Upper lobe of left lung (tissue), 6 donors: ENCODE data around the gene TTLL12. TPM values are rescaled to one million over a fixed set of nuclear protein-coding genes. Genes with fewer than 3 reads are reported as not detected.

Experiments
- ATAC-seq, 2 donors: fragments of 200-7000 bp; cut with Tn5 transposase; one replicate each; pipeline ENCODE4 v1.9.1; 2022; ENCODE audit warnings: mild to moderate bottlenecking in 2 of 2, moderate library complexity in 2 of 2; ENCODE audit not compliant: low FRiP score in 2 of 2
- DNase-seq, 2 donors: peaks; one replicate each; pipeline ENCODE4 v3.0.0-alpha.2; 2019 to 2020
- H3K27ac ChIP-seq, 4 donors: fragments of 200-600 bp; sonication (generic); one replicate each; pipeline ENCODE4 v1.5.1; 2016 to 2019
- H3K27me3 ChIP-seq, 4 donors: fragments of 200-600 bp; sonication (generic); one replicate each; pipeline ENCODE4 v1.5.1; 2017 to 2019
- H3K36me3 ChIP-seq, 4 donors: fragments of 200-600 bp; sonication (generic); one replicate each; pipeline ENCODE4 v1.5.1; 2016 to 2019
- H3K4me1 ChIP-seq, 4 donors: fragments of 200-600 bp; sonication (generic); one replicate each; pipeline ENCODE4 v1.5.1; 2018 to 2019
- H3K4me3 ChIP-seq, 4 donors: fragments of 200-600 bp; sonication (generic); one replicate each; pipeline ENCODE4 v1.5.1; 2017 to 2019; ENCODE audit warnings: mild to moderate bottlenecking in 2 of 4, moderate library complexity in 1 of 4
- H3K9me3 ChIP-seq, 4 donors: fragments of 200-600 bp; sonication (generic); one replicate each; pipeline ENCODE4 v1.5.1; 2018 to 2019
- EP300 ChIP-seq, 4 donors: sonication (generic); formaldehyde crosslinking; IDR thresholded peaks; one replicate each; pipeline ENCODE4 v1.5.1; 2017; ENCODE audit warnings: antibody characterized with exemption in 4 of 4, control low read depth in 2 of 4
- POLR2A ChIP-seq, 4 donors: fragments of 450-650 bp; IDR thresholded peaks; one replicate each; pipeline ENCODE4 v1.5.1; 2016 to 2017; ENCODE audit warnings: antibody characterized with exemption in 4 of 4, mild to moderate bottlenecking in 2 of 4
- POLR2AphosphoS5 ChIP-seq, 2 donors: sonication (generic); formaldehyde crosslinking; IDR thresholded peaks; one replicate each; pipeline ENCODE4 v1.5.1; 2017; ENCODE audit warnings: antibody characterized with exemption in 2 of 2
- WGBS, 2 donors: methylation state at CpG; one replicate each; pipeline ENCODE4 v1.1.5; 2017 to 2018; 5-methylcytosine and 5-hydroxymethylcytosine counted together
- total RNA-seq, 6 donors: library from RNA; depleted of rRNA in 4 of 6; stranded (reverse); fragments of >200 nt in 4 of 6; gene quantifications; one replicate each; pipeline versions ENCODE4 v1.1.0 to v1.2.1, GENCODE V29; 2016 to 2021
- TF ChIP-seq, protein P1 (sequence below), 6 experiments: fragments of 450-650 bp in 4 of 6; fragments of 200-600 bp in 2 of 6; sonication (generic) in 2 of 6; IDR thresholded peaks; one replicate each; pipeline ENCODE4 v1.5.1; 2016 to 2019; ENCODE audit warnings: antibody characterized with exemption in 6 of 6
- donor health status: DM: no; HTN: no; CAD: no; lungs with moderate emphysema.
- donor health status: DM: no; HTN: yes; CAD: no; lungs with severe emphysema.

TTLL12 gene
- total RNA-seq, 6 donors from 2014 or later, result 19.6 to 49.2 (median 25.0) TPM

GRCh38 chr22:43144949-43145348, 42.0 kb downstream of the TTLL12 start:
- TF ChIP-seq POLR2AphosphoS5 (IDR thresholded peaks at IDR 0.05), result no peak
- TF ChIP-seq EP300 (IDR thresholded peaks at IDR 0.05), result no peak
- TF ChIP-seq POLR2A (IDR thresholded peaks at IDR 0.05), result no peak
- TF ChIP-seq, protein P1, sequence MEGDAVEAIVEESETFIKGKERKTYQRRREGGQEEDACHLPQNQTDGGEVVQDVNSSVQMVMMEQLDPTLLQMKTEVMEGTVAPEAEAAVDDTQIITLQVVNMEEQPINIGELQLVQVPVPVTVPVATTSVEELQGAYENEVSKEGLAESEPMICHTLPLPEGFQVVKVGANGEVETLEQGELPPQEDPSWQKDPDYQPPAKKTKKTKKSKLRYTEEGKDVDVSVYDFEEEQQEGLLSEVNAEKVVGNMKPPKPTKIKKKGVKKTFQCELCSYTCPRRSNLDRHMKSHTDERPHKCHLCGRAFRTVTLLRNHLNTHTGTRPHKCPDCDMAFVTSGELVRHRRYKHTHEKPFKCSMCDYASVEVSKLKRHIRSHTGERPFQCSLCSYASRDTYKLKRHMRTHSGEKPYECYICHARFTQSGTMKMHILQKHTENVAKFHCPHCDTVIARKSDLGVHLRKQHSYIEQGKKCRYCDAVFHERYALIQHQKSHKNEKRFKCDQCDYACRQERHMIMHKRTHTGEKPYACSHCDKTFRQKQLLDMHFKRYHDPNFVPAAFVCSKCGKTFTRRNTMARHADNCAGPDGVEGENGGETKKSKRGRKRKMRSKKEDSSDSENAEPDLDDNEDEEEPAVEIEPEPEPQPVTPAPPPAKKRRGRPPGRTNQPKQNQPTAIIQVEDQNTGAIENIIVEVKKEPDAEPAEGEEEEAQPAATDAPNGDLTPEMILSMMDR (IDR thresholded peaks at IDR 0.05), result no peak
- H3K9me3 ChIP-seq, result no peaks in the 10 kb centered on the region
- ATAC-seq (no peak), DNase-seq (no peak)
- WGBS, 2 donors, result 79 to 80% methylated on average over 3 of the region's 3 CpGs
- no peak overlapping the region for H3K4me3 ChIP-seq
- H3K27ac ChIP-seq, result no peak overlapping the region
- H3K36me3 ChIP-seq, result peaks cover 0 to 12% (median 9%) of the 10 kb centered on the region in 4 donors
- H3K4me1 ChIP-seq, result peaks cover 11 to 26% (median 22%) of the 10 kb centered on the region in 4 donors
- H3K27me3 ChIP-seq, result no peaks in the 10 kb centered on the region

GRCh38 chr22:43142880-43143562, 43.9 kb downstream of the TTLL12 start, which contains the start of gene MCAT:
TSS of gene MCAT (minus strand) at chr22:43143398. CDS start at chr22:43143348, 50 bp downstream.
- DNase-seq (peak; percentile 91 to 96), ATAC-seq (peak; percentile 85 to 92)
- no peaks in the 10 kb centered on the region for H3K27me3 ChIP-seq
- peak within 1 kb of the TSS; percentile 87 to 100 (median 95) for H3K4me3 ChIP-seq
- H3K9me3 ChIP-seq, result no peaks in the 10 kb centered on the region
- TF ChIP-seq POLR2A (IDR thresholded peaks at IDR 0.05), result peak in 1 of 4 donors; percentile 71
- TF ChIP-seq POLR2AphosphoS5 (IDR thresholded peaks at IDR 0.05), result peak; percentile 88 to 92
- TF ChIP-seq, protein P1 (IDR thresholded peaks at IDR 0.05), result peak in 1 of 6 experiments; percentile 33
- peak in 2 of 4 donors; percentile 36 to 40 for TF ChIP-seq EP300 (IDR thresholded peaks at IDR 0.05)
- peak within 1 kb of the TSS; percentile 83 to 86 (median 84) for H3K27ac ChIP-seq
- H3K4me1 ChIP-seq, result peaks cover 11 to 28% (median 18%) of the 10 kb centered on the region in 4 donors
- WGBS, 2 donors, result 0% methylated on average over 8 to 16 of the region's 83 CpGs
- peaks cover 0 to 28% (median 17%) of the 10 kb centered on the region in 4 donors for H3K36me3 ChIP-seq

DNA sequence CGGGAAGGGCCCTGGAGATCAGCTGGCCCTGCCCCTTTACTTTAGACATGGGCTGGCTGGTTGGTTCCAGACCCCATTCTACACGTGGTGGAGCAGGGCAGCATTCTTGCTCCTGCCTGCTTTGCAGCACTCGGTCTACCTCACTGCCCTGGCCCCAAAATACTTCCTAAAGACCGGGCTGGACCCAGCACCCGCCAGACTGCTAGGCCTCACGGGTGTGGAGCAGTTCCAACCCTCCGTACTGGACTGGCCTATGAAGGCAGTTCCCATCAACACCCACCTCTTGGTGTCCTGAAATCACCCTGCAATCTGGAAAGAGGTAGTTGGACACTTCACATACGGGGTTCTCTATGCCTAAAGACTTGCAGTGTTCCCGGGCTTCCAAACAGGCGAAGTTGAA, 50.1 kb downstream of the TTLL12 start:
- ATAC-seq (no peak), DNase-seq (no peak)
- Histone ChIP-seq H3K4me1 (peaks cover 13 to 25% (median 16%) of the 10 kb centered on the region in 4 donors), H3K9me3 (no peaks in the 10 kb centered on the region), H3K27me3 (no peaks in the 10 kb centered on the region), H3K27ac (peak overlapping the region in 3 of 4 donors; percentile 12 to 61 (median 36)), H3K36me3 (peaks cover 10 to 84% (median 46%) of the 10 kb centered on the region in 4 donors), H3K4me3 (no peak overlapping the region)
- 65 to 74% methylated on average over 10 of the region's 10 CpGs for WGBS, 2 donors
- TF ChIP-seq, protein P1 (IDR thresholded peaks at IDR 0.05), result no peak
- TF ChIP-seq POLR2A (IDR thresholded peaks at IDR 0.05) (no peak), POLR2AphosphoS5 (IDR thresholded peaks at IDR 0.05) (no peak), EP300 (IDR thresholded peaks at IDR 0.05) (no peak)

- H3K27ac ChIP-seq, result peak overlapping the region in 2 of 4 donors; percentile 36 to 61
- no peaks in the 10 kb centered on the region for H3K9me3 ChIP-seq
- WGBS, 2 donors, result 22 to 42% methylated on average over 5 to 9 of the region's 9 CpGs
- DNase-seq (peak in 1 of 2 donors; percentile 36), ATAC-seq (peak in 1 of 2 donors; percentile 60)
- H3K36me3 ChIP-seq, result peaks cover 10 to 88% (median 46%) of the 10 kb centered on the region in 4 donors
- no peak for TF ChIP-seq POLR2AphosphoS5 (IDR thresholded peaks at IDR 0.05)
- TF ChIP-seq, protein P1 (IDR thresholded peaks at IDR 0.05), result peak; percentile 43 to 66 (median 48)
- peaks cover 10 to 24% (median 14%) of the 10 kb centered on the region in 4 donors for H3K4me1 ChIP-seq
- H3K27me3 ChIP-seq, result no peaks in the 10 kb centered on the region
- no peak overlapping the region for H3K4me3 ChIP-seq
These were observed 50.7 kb downstream of the TTLL12 start for GRCh38 chr22:43136255-43136654.
